Activated CD8-positive, alpha-beta T cell treated with anti-CD3 and anti-CD28 coated beads, Interleukin-2, amount 10 ng/mL, durations not matched to agents 7 days and 5 days (primary cell): ENCODE results near the gene RDX. TPM values are rescaled to one million over a fixed set of nuclear protein-coding genes. Genes with fewer than 3 reads are reported as not detected.
A peak's percentile ranks its signal among the peaks of the same experiment; 100 is the strongest.

Experiments
- ATAC-seq: fragments of 150-1000 bp; cut with Tn5 transposase; one replicate; pipeline ENCODE4 v1.10.0; 2021; ENCODE audit warnings: moderate library complexity
- CTCF ChIA-PET: fragments of 350-600 bp; sonication (Branson Sonifier 250); formaldehyde crosslinking; loops from one replicate; lab custom pipeline; 2021; ENCODE audit warnings: antibody characterized with exemption; lab: Charles Lee
- POLR2A ChIA-PET: fragments of 350-600 bp; sonication (Branson Sonifier 250); formaldehyde crosslinking; loops from one replicate; lab custom pipeline; 2021; ENCODE audit warnings: antibody characterized with exemption; lab: Charles Lee
- DNase-seq: peaks from one replicate; pipeline ENCODE4 v3.0.0-alpha.2; 2020
- H3K27ac Mint-ChIP-seq: one replicate; pipeline ENCODE4 v1.8.0; 2021; ENCODE audit warnings: mild to moderate bottlenecking, mixed read lengths
- H3K27me3 Mint-ChIP-seq: one replicate; pipeline ENCODE4 v1.8.0; 2021; ENCODE audit warnings: low read depth, mixed read lengths
- H3K36me3 Mint-ChIP-seq: one replicate; pipeline ENCODE4 v1.8.0; 2021; ENCODE audit warnings: low read depth, mixed read lengths
- H3K4me1 Mint-ChIP-seq: one replicate; pipeline ENCODE4 v1.8.0; 2021; ENCODE audit warnings: low read depth, mixed read lengths
- H3K4me3 Mint-ChIP-seq: one replicate; pipeline ENCODE4 v1.8.0; 2021; ENCODE audit warnings: mild to moderate bottlenecking, mixed read lengths
- H3K9me3 Mint-ChIP-seq: one replicate; pipeline ENCODE4 v1.8.0; 2022; ENCODE audit warnings: mixed read lengths; ENCODE audit not compliant: insufficient read depth
- total RNA-seq, 2 experiments: library from RNA; stranded (reverse); gene quantifications; one replicate each; pipeline ENCODE4 v1.2.3, GENCODE V29; 2021

RDX gene
- total RNA-seq, 2 experiments from 2014 or later: 37.9 to 39.6 TPM

DNA sequence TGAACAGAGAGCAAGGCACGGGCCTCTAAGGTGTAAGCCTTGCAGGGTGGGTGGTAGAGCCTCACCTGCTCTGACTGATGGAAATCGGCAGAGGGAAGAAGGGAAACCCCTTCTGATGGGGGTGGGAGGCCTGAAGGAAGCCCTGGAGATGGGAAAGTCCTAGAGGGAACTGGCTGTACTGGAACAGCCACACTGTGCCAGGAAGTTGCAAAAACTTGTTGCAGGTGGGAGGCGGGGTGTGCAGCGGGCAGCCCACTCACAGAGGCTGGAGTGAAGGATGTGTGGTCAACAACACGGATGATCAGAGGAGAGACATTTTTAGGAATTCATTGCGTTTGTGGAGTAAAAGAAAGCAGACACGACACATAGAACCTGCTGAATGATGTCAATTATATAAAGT lies 112.0 kb downstream of the RDX start:
- ATAC-seq (no peak), DNase-seq (no peak)
- CTCF ChIA-PET: interaction anchor here (0.7 kb wide), 1 partner anchor 11 kb away, joined by 3 read pairs; no protein-coding TSS in a partner anchor
- Mint-ChIP-seq H3K36me3 (no peaks in the 10 kb centered on the region), H3K27me3 (peaks cover 1% of the 10 kb centered on the region), H3K4me3 (no peak overlapping the region), H3K9me3 (no peaks in the 10 kb centered on the region), H3K27ac (no peak overlapping the region), H3K4me1 (no peaks in the 10 kb centered on the region)
- POLR2A ChIA-PET: no interaction called here

DNA sequence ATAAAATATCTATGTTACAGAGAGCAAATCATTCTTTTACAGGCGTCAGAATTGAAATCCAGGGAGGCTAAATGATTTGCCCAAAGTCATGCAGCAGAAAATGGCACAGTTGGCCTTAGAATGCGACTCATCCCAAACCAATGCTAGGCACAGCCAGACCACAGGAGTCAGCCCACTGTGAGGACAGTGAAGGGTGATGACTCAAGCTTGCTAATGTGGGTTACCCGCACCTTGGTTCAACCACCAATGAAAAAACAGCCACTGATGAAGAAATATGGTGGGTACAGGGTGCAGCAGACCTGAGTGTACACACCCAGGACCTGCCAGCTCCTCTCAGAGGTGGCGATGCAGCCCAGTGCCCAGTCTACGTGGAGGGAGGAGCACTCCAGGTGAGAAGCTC lies 113.5 kb downstream of the RDX start:
- H3K36me3 Mint-ChIP-seq: no peaks in the 10 kb centered on the region
- ATAC-seq (no peak), DNase-seq (no peak)
- no peaks in the 10 kb centered on the region for H3K27me3 Mint-ChIP-seq
- no peak overlapping the region for H3K27ac Mint-ChIP-seq
- POLR2A ChIA-PET: no interaction called here
- no peak overlapping the region for H3K4me3 Mint-ChIP-seq
- no peaks in the 10 kb centered on the region for H3K9me3 Mint-ChIP-seq
- no peaks in the 10 kb centered on the region for H3K4me1 Mint-ChIP-seq
- CTCF ChIA-PET: no interaction called here

DNA sequence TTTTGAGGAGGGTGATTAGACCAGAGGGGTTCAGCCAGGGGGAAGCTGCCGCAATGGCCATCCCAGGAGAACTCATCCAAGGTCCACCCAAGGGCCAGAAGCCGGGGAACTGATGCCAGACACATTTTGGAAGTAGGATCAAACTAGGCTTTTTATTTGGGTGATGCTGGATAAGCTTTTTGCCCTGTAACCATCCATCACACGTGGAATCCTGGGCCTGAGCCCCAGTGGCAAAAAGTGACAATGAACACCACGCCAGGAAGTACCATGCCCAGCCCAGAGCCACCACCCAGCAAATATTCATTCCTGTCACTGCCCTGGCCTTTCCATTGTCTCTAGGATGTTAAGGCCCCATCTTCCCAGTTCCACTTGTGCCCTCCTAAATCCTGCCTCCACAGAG lies 117.3 kb downstream of the RDX start:
- Mint-ChIP-seq H3K9me3 (no peaks in the 10 kb centered on the region), H3K4me1 (peaks cover 4% of the 10 kb centered on the region), H3K27me3 (peaks cover 6% of the 10 kb centered on the region), H3K27ac (no peak overlapping the region), H3K36me3 (no peaks in the 10 kb centered on the region), H3K4me3 (no peak overlapping the region)
- ChIA-PET POLR2A (no interaction called here), CTCF (interaction anchor here (3.2 kb wide), 1 partner anchor 22 kb away, joined by 11 read pairs; no protein-coding TSS in a partner anchor)
- no peak for ATAC-seq
- no peak for DNase-seq

DNA sequence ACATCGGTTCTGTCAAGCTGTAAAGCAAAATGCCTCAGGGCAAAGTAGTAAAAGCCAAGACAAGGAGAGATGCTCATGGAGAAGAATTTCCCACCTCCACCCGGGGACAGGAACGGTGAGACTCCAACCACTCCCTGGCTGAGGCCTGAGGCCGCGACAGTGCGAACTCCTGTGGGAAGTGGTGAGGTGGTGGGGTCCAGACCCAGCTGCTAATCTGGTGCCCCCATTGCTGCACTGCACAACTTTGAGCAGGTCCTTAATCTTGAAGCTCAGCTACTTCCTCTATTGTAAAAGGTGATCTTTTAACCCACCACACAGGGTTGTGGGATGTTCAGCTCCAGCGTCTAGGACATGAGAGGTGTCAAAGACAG lies 119.3 kb downstream of the RDX start:
- ChIA-PET POLR2A (no interaction called here), CTCF (interaction anchor here (2.1 kb wide), 1 partner anchor 11 kb away, joined by 4 read pairs; no protein-coding TSS in a partner anchor)
- Mint-ChIP-seq H3K4me1 (peaks cover 5% of the 10 kb centered on the region), H3K27ac (no peak overlapping the region), H3K36me3 (no peaks in the 10 kb centered on the region), H3K27me3 (peaks cover 11% of the 10 kb centered on the region), H3K9me3 (no peaks in the 10 kb centered on the region), H3K4me3 (no peak overlapping the region)
- no peak for DNase-seq
- no peak for ATAC-seq

DNA sequence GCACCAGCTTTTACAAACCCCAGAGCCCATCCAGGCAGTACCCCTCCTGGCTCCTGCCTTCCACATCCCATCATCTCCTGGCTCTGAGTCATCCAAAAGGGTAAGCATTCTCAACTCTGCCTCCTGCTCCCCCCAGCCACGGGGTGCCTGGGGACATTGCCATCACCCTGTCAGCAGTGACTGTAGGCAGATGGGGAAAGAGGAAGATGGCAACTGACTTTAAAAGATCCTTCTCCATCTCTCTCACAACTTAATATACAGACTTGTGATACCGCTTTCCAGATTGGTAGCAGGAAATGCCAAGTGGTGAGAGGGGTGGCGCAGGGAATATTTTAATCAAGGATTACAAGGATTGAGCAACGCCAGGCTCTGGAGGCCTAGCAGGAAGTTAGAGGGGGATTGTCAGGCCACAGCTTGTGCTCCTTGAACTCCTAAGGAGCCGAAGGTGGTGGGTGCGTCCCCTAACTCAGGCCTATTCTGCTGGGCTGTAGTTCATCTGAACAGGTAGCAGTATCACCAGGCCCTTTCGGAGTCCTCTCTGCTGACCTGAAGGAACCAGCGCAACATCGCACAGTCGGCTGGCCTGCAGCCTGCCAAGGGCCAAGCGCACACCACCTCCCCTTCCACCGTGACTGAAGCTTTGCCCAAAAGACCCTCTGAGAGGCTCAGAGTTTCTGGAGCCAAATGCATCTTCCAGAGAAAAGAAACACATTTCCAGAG lies 119.9 kb downstream of the RDX start:
- ATAC-seq: no peak
- ChIA-PET CTCF (interaction anchor here (2.1 kb wide), 1 partner anchor 10 kb away, joined by 4 read pairs; no protein-coding TSS in a partner anchor), POLR2A (no interaction called here)
- H3K36me3 Mint-ChIP-seq: no peaks in the 10 kb centered on the region
- H3K4me3 Mint-ChIP-seq: no peak overlapping the region
- peaks cover 5% of the 10 kb centered on the region for H3K4me1 Mint-ChIP-seq
- H3K27me3 Mint-ChIP-seq: peaks cover 14% of the 10 kb centered on the region
- H3K9me3 Mint-ChIP-seq: no peaks in the 10 kb centered on the region
- no peak for DNase-seq
- H3K27ac Mint-ChIP-seq: no peak overlapping the region

DNA sequence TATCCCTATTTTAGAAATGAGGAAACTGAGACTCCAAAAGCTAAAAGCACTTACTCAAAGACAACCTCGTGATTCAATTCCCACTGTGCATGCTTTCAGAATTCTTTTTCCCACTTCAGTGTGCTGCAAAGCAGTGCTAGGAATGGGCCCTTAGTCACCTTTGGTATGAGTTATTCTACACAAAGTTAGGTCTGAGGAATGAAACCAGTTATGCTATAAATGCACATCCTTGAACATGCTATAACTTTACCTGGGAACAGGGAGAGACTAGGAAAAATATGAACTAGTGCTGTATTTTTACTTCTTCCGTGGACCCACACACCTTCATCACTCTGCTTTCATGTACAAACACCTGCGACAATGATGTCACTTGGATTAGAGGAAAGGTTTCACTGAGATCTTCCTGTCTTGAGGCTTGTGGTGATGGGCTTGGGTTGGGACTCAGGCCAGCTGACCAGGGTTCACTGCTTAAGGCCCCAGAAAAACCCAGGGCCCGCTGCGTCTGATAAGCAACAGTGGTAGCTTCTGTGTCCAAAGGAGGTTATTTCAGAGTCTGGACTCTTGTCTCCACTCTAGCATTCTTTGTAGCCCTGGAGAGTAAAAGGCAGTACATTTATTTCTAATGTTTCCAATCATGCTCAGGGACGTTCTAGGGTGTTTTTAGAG lies 121.6 kb downstream of the RDX start:
- ChIA-PET POLR2A (no interaction called here), CTCF (interaction anchor here (1.1 to 1.5 kb wide), 5 partner anchors 9 to 228 kb away, joined by 3 to 4 read pairs (median 3); no protein-coding TSS in a partner anchor)
- Mint-ChIP-seq H3K27ac (no peak overlapping the region), H3K9me3 (no peaks in the 10 kb centered on the region), H3K4me1 (peaks cover 5% of the 10 kb centered on the region), H3K36me3 (no peaks in the 10 kb centered on the region), H3K27me3 (peaks cover 14% of the 10 kb centered on the region), H3K4me3 (no peak overlapping the region)
- ATAC-seq (no peak), DNase-seq (no peak)

DNA sequence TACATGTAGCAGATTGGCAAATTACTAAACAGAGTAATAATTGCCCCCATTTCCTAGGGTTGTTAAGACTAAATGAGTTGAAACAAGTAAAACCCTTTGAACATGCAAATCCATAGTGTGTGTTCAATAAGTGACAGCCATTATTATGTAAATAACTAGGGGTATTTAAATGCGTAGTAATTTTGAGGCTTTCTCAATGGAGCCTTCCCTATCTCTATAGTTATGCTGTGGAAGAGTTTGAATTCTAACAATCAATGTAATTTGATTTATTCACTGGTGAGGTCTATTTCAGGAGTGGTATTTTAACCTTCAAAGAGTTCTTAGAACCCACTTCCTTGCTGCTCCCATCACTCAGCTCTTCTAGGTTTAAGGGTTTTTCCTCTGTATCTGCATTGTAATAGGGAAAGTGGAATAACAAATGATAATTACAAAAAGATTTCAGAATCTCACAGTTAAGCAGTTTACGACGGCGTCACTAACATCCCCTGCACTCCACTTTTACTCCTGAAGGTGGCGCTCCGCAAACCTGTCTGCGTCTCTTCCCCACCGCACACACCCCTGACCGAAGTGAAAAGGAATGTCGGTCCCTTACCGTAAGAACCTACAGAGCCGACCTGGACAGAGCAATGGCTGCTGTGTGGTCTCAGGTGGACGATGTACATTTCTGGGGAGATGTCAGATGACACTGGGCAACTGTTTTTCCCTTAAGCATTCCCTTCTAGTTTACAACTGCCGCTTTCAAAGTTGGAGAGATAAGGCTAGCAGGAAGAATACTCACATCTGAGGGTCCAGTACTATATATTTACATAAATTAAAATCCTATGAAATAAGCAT lies 122.4 kb downstream of the RDX start:
- CTCF ChIA-PET: interaction anchor here (0.6 to 1.5 kb wide), 7 partner anchors 9 to 227 kb away, joined by 3 to 4 read pairs (median 3); no protein-coding TSS in a partner anchor

DNA sequence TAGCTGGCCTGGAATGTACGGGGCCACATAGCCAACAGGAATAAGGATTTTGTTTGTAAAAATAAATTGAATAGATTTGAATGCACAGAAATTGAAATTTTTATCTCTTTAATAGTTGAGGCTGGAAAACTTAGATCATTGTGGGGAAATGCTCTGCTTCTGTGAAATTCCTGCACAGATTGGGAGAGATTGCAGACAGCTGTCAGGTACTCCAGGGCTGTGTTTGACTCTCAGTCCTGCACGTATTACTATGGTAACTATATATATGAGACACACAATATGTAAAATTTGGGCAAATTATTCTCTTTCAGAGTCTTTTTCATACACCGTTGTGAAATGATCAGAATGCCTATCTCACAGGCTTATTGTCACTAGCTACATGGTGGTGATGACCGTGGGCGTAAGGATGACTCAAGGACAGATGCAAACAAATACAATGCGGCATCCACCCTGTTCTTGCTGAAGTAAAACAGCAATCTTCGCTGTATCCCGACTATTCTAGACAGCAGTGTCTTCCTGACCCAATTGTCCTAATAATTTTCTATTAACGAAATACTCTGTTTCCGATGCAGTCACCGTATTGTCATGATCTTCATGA lies 123.8 kb downstream of the RDX start:
- no peaks in the 10 kb centered on the region for H3K9me3 Mint-ChIP-seq
- no peak overlapping the region for H3K27ac Mint-ChIP-seq
- CTCF ChIA-PET: interaction anchor here (1.0 to 1.4 kb wide), 2 partner anchors 9 to 986 kb away, joined by 3 read pairs; no protein-coding TSS in a partner anchor
- POLR2A ChIA-PET: no interaction called here
- H3K36me3 Mint-ChIP-seq: no peaks in the 10 kb centered on the region
- peaks cover 5% of the 10 kb centered on the region for H3K4me1 Mint-ChIP-seq
- ATAC-seq: no peak
- no peak for DNase-seq
- no peak overlapping the region for H3K4me3 Mint-ChIP-seq
- peaks cover 22% of the 10 kb centered on the region for H3K27me3 Mint-ChIP-seq

More for the DNA sequence above, 122.4 kb downstream of the RDX start:
- ATAC-seq: peak; percentile 64
- POLR2A ChIA-PET: no interaction called here
- H3K9me3 Mint-ChIP-seq: no peaks in the 10 kb centered on the region
- H3K4me3 Mint-ChIP-seq: no peak overlapping the region
- peak; percentile 68 for DNase-seq
- no peaks in the 10 kb centered on the region for H3K36me3 Mint-ChIP-seq
- H3K27ac Mint-ChIP-seq: no peak overlapping the region
- peaks cover 5% of the 10 kb centered on the region for H3K4me1 Mint-ChIP-seq
- H3K27me3 Mint-ChIP-seq: peaks cover 18% of the 10 kb centered on the region

DNA sequence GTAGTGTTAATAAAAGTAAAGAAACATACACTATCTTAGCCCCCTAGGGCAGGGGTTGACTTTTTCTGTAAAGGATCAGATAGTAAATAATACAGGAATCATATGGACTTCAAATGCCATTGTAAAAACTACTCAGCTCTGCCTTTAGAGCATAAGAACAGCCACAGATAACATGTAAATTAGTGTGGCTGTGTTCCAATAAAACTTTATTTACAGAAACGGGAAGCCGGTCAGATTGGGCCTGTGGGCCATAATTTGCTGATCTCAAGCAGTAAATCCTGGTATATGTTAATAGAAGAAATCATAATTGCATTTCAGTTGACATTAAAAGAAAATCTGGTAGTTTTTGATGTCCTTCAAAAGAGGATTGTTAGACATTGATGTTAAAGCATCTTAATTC lies 126.7 kb downstream of the RDX start:
- H3K27me3 Mint-ChIP-seq: peaks cover 25% of the 10 kb centered on the region
- CTCF ChIA-PET: no interaction called here
- no peak overlapping the region for H3K27ac Mint-ChIP-seq
- ATAC-seq (no peak), DNase-seq (no peak)
- POLR2A ChIA-PET: no interaction called here
- no peaks in the 10 kb centered on the region for H3K9me3 Mint-ChIP-seq
- H3K4me3 Mint-ChIP-seq: no peak overlapping the region
- H3K36me3 Mint-ChIP-seq: no peaks in the 10 kb centered on the region
- peaks cover 3% of the 10 kb centered on the region for H3K4me1 Mint-ChIP-seq

DNA sequence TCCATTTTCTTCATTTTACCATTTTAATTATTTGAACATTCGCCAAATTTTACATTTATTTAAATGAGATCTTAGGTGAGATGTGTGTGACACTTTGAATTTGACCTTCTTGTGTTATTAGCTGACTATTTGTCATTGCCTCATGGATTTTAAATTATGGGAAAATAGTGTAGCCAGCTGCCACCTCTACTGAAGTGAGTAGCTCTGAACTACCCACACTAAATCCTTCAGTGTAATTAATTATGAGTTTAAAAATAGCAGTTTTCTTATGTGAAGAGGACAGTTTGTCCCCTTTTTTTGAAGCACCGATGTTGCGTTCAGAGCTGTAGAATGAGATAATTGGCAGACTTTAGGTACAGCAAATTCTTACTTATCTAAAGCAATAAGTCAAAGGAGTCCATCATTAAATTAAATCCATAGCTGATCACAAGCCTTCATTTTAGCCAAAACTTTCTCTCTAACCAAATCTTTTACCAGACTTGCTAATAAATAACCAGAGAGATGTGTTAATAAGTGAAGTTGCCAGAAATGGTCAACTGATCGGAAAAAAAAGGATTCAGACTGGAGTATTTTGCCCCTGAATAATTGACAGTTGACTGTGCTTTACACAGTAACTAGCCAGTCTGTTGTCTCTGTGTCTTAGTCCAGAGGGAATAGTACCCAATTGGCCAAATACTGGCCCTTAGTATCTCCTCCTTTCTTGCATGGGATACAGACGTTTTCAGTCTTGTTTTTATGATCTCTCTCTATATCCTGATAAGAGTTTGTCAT lies 128.2 kb downstream of the RDX start:
- Mint-ChIP-seq H3K27ac (no peak overlapping the region), H3K36me3 (no peaks in the 10 kb centered on the region), H3K9me3 (no peaks in the 10 kb centered on the region), H3K4me3 (no peak overlapping the region), H3K27me3 (peaks cover 20% of the 10 kb centered on the region), H3K4me1 (no peaks in the 10 kb centered on the region)
- DNase-seq (no peak), ATAC-seq (no peak)
- CTCF ChIA-PET: no interaction called here
- POLR2A ChIA-PET: no interaction called here
